ENCODE data around the gene SPAG6.

The SPAG6 gene

GRCh38 chr10:22427890-22428571 lies 82.7 kb downstream of the SPAG6 start (continued):
- TF ChIP-seq ZBTB10 (tag by site-specific recombination; IDR thresholded peaks at IDR 0.05) (no peak), HOXA7 (CRISPR knock-in tag; IDR thresholded peaks at IDR 0.05; ENCODE audit: borderline replicate concordance) (no peak), ZNF548 (tag by site-specific recombination; IDR thresholded peaks at IDR 0.05) (no peak), ZNF214 (tag by site-specific recombination; IDR thresholded peaks at IDR 0.05; ENCODE audit: borderline replicate concordance) (no peak), ZNF777 (tag by site-specific recombination; IDR thresholded peaks at IDR 0.05; ENCODE audit: borderline replicate concordance) (no peak), INSM2 (tag by site-specific recombination; IDR thresholded peaks at IDR 0.05) (peak; percentile 86), ZFP37 (tag by site-specific recombination; IDR thresholded peaks at IDR 0.05) (peak; percentile 44; the same call in 1 of the 2 replicates), ZNF302 (tag by site-specific recombination; IDR thresholded peaks at IDR 0.05; ENCODE audit: low read depth) (no peak), ZSCAN18 (tag by site-specific recombination; IDR thresholded peaks at IDR 0.05) (0 out of 2 replicates have a peak, but pooled peaks have one; percentile 30), ZNF175 (tag by site-specific recombination; IDR thresholded peaks at IDR 0.05) (no peak), ZSCAN4 (tag by site-specific recombination; IDR thresholded peaks at IDR 0.05) (peak; percentile 48; the same call in 1 of the 2 replicates), SETDB1 (IDR thresholded peaks at IDR 0.05; ENCODE audit: insufficient read length, low read length) (no peak), ZNF341 (tag by site-specific recombination; IDR thresholded peaks at IDR 0.05; ENCODE audit: low read depth) (no peak), KLF8 (tag by site-specific recombination; IDR thresholded peaks at IDR 0.05) (peak; percentile 86), ELK4 (IDR thresholded peaks at IDR 0.05; ENCODE audit: borderline replicate concordance, low read depth, low read length) (no peak), ZNF426 (tag by site-specific recombination; IDR thresholded peaks at IDR 0.05) (no peak), ZFHX2 (tag by site-specific recombination; conservative IDR thresholded peaks at IDR 0.05) (peak; percentile 36; the same call in 1 of the 2 replicates), ZNF544 (tag by site-specific recombination; IDR thresholded peaks at IDR 0.05) (no peak), MZF1 (tag by site-specific recombination; IDR thresholded peaks at IDR 0.05; ENCODE audit: borderline replicate concordance) (peak; percentile 99), ZBTB17 (tag by site-specific recombination; IDR thresholded peaks at IDR 0.05) (peak; percentile 90), EGR2 (tag by site-specific recombination; IDR thresholded peaks at IDR 0.05; ENCODE audit: low read depth) (no peak)
- TF ChIP-seq, protein P1, sequence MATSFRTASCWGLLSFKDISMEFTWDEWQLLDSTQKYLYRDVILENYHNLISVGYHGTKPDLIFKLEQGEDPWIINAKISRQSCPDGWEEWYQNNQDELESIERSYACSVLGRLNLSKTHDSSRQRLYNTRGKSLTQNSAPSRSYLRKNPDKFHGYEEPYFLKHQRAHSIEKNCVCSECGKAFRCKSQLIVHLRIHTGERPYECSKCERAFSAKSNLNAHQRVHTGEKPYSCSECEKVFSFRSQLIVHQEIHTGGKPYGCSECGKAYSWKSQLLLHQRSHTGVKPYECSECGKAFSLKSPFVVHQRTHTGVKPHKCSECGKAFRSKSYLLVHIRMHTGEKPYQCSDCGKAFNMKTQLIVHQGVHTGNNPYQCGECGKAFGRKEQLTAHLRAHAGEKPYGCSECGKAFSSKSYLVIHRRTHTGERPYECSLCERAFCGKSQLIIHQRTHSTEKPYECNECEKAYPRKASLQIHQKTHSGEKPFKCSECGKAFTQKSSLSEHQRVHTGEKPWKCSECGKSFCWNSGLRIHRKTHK (tag by site-specific recombination; IDR thresholded peaks at IDR 0.05), result no peak
- TF ChIP-seq, protein P2, sequence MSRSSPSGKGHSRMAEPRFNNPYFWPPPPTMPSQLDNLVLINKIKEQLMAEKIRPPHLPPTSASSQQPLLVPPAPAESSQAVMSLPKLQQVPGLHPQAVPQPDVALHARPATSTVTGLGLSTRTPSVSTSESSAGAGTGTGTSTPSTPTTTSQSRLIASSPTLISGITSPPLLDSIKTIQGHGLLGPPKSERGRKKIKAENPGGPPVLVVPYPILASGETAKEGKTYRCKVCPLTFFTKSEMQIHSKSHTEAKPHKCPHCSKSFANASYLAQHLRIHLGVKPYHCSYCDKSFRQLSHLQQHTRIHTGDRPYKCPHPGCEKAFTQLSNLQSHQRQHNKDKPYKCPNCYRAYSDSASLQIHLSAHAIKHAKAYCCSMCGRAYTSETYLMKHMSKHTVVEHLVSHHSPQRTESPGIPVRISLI (tag by site-specific recombination; IDR thresholded peaks at IDR 0.05), result peak; percentile 86
- TF ChIP-seq, protein P3, sequence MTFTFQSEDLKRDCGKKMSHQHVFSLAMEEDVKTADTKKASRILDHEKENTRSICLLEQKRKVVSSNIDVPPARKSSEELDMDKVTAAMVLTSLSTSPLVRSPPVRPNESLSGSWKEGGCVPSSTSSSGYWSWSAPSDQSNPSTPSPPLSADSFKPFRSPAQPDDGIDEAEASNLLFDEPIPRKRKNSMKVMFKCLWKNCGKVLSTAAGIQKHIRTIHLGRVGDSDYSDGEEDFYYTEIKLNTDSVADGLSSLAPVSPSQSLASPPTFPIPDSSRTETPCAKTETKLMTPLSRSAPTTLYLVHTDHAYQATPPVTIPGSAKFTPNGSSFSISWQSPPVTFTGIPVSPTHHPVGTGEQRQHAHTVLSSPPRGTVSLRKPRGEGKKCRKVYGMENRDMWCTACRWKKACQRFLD (tag by site-specific recombination; IDR thresholded peaks at IDR 0.05), result no peak
- TF ChIP-seq, protein P4, sequence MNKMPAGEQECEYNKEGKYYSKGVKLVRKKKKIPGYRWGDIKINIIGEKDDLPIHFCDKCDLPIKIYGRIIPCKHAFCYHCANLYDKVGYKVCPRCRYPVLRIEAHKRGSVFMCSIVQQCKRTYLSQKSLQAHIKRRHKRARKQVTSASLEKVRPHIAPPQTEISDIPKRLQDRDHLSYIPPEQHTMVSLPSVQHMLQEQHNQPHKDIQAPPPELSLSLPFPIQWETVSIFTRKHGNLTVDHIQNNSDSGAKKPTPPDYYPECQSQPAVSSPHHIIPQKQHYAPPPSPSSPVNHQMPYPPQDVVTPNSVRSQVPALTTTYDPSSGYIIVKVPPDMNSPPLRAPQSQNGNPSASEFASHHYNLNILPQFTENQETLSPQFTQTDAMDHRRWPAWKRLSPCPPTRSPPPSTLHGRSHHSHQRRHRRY (tag by site-specific recombination; IDR thresholded peaks at IDR 0.05), result no peak

Measured in HEK293 (cell line).